Panc1 (cell line): ENCODE results near the gene TRAPPC14.
"Not testable (repeated sequence)": the region's sequence is repeated elsewhere in the genome, so short reads cannot be mapped to it uniquely, and the experiment has no call there.

Experiments
- POLR2AphosphoS5 ChIP-seq: IDR thresholded peaks from 2 replicates; pipeline ENCODE4 v1.6.1; 2012; ENCODE audit warnings: mild to moderate bottlenecking, low read depth, low read length, moderate library complexity
- REST ChIP-seq, 2 experiments: IDR thresholded peaks; 2 replicates each; pipeline ENCODE4 v1.6.1; 2011 to 2012; ENCODE audit warnings: low read depth in 2 of 2, control low read depth in 1 of 2, low read length in 1 of 2, mild to moderate bottlenecking in 1 of 2, moderate library complexity in 1 of 2; ENCODE audit not compliant: insufficient read depth in 1 of 2
- SIN3A ChIP-seq: IDR thresholded peaks from 2 replicates; pipeline ENCODE4 v1.6.1; 2012; ENCODE audit warnings: low read depth, mild to moderate bottlenecking, low read length, moderate library complexity, borderline replicate concordance; ENCODE audit not compliant: insufficient read depth
- TF ChIP-seq, protein P1 (sequence below): fragments of 450-650 bp; IDR thresholded peaks from 2 replicates; pipeline ENCODE4 v1.5.1; 2017; ENCODE audit warnings: mild to moderate bottlenecking

GRCh38 chr7:100130220-100130607 lies 28.3 kb downstream of the TRAPPC14 start:
- not testable (repeated sequence) for TF ChIP-seq REST (IDR thresholded peaks at IDR 0.05; ENCODE audit: insufficient read depth in 1 of 2, low read depth in 2 of 2, low read length in 1 of 2); SIN3A; POLR2AphosphoS5
- TF ChIP-seq, protein P1, sequence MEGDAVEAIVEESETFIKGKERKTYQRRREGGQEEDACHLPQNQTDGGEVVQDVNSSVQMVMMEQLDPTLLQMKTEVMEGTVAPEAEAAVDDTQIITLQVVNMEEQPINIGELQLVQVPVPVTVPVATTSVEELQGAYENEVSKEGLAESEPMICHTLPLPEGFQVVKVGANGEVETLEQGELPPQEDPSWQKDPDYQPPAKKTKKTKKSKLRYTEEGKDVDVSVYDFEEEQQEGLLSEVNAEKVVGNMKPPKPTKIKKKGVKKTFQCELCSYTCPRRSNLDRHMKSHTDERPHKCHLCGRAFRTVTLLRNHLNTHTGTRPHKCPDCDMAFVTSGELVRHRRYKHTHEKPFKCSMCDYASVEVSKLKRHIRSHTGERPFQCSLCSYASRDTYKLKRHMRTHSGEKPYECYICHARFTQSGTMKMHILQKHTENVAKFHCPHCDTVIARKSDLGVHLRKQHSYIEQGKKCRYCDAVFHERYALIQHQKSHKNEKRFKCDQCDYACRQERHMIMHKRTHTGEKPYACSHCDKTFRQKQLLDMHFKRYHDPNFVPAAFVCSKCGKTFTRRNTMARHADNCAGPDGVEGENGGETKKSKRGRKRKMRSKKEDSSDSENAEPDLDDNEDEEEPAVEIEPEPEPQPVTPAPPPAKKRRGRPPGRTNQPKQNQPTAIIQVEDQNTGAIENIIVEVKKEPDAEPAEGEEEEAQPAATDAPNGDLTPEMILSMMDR, result not testable (repeated sequence)
